Measurements from ENCODE around the gene RALA.

Gene RALA

DNA sequence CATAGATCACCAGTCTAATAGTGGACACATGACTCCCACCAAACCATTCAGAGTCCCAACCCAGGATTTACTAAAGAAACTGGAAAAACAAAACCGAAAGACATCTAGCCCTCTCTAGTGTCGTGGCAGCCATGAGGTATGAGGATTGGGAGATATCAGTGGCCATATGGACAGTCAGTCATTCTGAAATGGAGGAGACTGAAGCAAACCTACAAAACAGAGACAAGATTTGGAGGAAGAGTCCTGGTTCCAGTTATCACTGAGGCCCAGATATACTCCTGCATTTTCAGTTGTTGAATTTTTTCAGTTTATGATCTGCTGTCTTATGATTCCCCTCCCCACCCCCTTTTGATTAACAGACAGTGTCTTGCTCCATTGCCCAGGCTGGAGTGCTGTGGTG, 9.1 kb upstream of the RALA start:
- DNase-seq: no peak

DNA sequence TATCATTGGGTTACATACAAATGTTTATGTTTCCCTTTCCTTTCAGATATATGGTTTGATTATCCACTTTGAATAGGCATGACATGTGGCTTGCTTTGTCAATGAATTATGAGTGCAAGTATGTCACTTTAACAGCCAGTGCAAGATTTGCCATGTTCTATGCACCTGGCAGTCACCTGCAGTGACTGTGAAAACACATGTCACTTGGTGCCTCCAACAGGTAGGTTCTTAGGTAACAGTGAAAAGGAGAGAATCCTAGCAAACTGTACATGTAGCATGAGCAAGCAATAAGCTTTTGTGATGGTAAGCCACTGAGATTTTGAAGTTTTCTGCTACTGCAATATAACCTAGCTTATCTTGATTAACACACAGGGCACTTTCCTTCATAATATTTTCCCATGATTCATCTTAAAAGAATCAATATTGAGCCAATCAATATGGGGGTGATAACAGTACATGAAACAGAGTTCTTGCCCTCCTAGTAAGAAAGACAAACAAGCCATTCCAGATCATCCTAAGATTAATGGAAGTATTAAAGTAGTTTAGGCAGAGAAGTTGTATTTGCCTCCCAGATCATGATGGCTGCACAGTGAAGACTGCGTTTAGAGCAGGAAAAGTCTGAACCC, 7.9 kb upstream of the RALA start:
- no peak for DNase-seq

DNA sequence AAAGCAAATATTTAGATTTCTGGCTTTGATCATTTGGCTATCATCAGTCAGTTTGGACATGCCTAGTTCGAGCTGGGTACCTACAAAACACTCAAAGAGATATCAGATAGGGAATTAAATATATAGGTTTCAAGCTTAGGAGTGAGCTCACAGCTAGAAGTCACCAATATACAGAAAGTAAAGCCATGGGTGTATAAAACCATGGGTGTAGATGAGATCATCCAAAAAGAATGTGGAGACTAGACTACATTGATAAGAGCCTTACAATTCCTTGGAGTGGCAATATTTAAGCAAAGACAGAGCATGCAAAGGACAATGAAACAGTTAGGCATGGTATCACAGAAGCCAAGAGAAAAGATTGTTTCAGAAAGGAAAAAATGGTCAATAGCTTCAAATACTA, 7.2 kb upstream of the RALA start:
- no peak for DNase-seq

DNA sequence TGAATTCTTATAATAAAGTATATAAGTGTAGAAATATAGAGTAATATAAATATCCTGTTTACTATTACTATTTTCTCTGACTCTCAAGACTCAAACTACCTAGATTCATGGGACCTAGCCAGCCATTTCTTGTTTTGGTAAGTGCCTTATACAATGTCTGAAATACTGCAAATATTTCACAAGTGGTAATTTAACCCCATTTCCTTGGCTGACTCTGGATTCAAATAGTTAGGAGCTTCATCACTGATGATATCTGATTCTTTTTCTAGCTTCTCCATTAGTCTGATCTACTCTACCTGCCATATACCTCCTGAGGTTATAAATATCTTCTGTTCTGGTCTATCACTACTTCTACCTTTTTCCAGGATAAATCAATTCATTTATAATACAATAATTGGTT, 6.4 kb upstream of the RALA start:
- DNase-seq: no peak

DNA sequence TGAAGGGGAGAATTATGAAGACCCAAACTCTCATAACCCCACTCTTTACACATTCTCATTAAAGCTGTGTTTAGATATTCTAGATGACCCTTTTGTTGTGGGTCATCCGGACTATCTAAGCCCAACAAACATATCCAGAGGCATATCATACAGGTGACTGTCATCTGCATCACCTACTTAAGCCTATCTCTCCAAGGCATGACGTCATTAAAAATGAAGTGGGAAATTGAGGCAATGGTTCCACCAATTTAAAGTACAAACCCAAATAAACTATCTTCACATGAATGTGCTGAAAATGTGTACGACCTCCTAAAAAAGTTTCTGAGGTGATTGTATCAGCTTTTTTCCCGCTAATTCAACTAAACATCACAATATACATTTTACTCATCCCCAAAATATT, 4.5 kb upstream of the RALA start:
- no peak for DNase-seq

DNA sequence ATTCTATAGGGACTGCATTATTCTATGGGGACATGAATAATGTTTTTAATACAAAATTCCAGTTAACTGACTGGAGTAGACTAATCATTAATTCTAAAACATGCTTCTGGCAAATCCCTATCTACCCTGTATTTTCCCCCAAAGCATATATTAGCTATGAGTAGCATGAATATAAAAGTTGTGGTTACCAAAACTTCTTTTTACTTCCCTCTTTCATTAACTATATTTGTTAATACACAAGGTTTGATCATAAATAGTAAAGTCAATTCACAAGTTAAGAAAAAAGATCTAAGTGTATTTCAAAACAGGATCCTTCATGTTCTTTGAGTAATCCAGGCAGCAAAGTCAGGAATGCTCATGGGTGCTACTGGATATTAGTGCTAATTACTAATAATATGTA, 2.9 kb upstream of the RALA start:
- DNase-seq: peak in 1 of 2 donors; percentile 20

DNA sequence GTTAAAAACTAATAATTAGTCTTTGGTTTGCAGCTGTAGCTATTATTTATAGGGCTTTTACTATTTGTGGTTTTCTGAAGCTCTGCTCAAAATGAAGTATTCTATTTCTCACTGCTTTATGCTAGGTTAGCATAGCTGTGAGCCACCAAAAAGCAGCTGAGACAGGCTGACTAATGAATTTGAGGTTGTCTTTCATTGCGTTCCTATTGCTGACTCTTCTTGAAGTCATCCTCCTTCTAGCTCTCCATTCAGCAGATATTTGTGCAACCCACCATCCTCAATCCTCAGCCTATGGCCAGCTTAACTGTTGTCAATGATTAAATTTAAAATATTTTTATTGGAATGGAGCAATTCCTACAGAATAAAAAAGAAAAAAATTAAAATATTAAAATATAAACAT, 2.1 kb upstream of the RALA start:
- DNase-seq: peak; percentile 38 to 69

DNA sequence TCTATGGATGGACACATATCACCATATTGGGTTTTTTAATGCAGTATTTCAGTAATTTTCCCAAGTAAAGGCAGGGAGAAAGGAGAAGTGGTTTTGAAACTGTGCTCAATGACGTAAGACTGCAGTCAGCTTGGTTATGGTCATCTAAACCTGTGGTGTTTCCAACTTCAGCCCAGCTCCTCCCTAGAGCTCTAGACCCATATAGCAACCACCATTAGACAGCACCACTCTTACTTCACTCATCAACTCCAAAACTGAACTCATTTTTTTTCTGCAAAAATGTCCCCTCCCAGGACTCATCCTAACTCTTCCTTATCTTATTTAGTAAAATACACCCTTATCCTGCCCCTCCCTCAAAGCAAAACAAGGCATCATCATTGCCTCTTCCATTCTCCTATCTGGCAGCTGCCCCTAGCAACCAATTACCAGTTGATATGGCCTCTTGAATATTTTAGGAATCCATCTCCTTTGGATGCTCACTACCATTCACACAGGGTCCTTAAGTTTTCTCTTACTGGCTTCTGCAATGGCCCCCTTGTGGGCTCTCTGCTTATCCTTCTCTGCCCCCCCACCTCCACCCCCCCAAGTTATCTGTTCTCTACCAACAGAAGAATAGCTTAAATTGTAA, 1.5 kb upstream of the RALA start:
- DNase-seq: peak; percentile 90 to 95

DNA sequence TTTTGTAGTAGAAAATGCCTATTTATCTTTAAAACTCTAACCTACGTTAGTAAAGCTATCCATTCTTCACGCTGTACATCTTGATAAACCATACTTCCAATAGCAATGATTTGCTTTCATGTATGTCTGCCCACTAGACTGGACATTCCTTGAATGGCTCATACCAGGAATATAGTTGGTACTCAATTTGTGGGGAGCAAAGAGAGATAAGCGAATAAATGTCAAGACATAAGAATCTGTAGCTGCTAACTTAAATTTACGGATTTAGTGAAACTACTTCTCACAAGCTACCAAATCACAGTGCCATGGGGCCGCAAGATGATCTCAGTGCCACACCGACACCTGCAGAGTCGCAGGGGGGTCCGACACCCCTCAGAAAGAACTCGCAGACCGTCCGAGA, 763 bp upstream of the RALA start:
- DNase-seq: no peak

DNA sequence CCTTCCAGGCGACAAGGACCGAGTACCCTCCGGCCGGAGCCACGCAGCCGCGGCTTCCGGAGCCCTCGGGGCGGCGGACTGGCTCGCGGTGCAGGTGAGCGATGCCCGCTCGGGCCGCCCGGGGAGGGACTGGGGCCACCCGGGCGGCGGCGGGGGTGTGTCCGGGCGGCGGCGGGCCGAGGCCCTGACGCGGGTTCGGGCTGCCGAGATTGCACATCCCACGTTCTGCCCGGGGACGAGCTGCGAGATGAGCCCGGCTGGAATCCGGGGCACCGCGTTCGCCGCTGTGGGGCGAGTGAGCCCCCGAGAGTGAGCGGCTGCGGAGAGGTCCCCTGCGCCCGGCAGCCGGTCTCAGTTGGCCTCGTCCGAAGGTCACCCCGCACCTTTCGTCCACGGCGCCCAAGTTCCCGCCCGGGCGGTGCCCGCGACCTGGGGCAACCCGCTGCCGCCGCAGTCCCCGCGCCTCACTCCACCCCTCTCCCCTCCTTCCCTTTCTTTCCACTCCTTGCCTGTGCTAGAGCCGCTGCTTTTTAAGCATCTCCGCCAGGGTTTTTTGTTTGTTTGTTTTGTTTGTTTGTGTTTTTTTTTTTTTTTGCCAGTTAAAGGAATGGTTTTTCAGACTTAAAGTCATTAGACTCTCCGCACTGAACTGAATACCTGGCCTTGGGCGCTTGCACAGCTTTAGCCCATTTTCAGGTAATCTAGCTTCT, 515 bp downstream of the RALA start:
- peak in 1 of 2 donors; percentile 31 for DNase-seq

DNA sequence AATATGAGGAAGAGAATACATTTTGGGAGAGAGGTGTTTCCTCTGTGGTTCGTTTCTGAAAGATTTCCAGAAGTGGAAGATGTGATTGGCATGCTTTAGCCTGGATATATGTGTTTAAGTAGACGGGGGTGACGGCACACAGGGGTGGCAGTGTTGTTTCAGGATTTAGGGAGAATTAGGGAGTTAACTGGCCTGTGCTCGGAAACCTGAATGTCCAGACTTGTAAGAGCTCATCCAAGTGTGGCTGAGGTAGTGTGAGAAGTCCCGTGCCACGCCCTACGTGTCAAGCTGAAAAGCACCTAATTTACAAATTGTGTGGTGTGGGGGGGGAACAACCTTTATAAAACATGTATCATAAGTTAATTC, 1.1 kb downstream of the RALA start:
- peak; percentile 26 to 44 for DNase-seq

DNA sequence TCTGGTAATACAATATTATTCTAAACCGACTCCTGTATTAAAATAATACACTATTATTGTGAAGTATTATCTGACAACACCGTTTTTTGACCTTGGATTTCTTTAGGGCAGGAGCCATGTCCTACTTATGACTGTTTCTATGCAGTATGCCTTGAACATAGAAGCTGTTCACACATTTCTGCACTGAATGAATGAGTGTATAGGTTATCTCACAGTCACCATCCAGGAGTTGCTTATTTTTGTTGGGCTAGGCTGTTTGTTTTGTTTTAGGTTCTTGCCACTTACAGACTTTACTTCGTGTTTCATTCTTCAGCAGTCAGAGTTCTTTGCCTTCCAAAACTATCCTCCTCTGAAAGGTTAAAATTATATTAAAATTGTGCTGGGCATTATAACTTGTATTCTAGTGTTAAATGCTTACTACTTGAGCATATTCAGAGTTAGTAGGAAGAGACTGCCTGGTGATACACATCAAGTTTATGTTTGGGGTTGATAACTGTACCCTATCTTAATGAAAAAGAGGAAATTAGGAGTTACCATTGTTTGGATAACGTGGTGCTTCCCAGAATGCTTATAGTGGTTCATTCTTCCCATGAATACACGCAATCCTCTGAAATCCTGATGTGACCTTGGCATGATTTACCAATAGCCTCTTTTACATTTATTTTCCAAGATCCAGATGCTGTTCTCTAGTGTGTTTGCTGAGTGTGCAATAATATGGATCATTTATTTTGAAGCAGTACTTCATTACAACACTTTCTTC, 1.7 kb downstream of the RALA start:
- DNase-seq: peak; percentile 41 to 59

DNA sequence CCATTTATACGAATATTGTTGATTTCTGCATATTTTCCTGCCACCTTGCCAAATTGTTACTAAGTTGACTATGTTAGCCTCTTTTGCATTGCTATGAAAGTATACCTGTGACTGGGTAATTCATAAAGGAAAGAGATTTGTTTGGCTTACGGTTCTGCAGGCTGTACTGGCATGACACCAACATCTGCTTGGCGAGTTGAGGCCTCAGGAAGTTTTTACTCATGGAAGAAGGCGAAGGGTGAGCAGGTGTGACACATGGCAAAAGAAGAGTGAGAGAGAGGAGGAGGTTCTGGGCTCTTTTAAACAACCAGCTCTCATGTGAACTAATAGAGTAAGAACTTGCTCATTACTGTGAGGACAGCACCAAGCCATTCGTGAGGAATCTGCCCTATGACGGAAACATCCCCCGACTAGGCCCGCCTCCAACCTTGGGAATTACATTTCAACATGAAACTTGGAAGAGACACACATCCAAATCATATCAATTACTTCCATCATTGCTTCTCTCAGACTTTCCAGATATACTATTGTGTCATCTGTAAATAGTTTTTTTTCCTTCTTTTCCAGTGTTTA, 8.4 kb downstream of the RALA start:
- no peak for DNase-seq

DNA sequence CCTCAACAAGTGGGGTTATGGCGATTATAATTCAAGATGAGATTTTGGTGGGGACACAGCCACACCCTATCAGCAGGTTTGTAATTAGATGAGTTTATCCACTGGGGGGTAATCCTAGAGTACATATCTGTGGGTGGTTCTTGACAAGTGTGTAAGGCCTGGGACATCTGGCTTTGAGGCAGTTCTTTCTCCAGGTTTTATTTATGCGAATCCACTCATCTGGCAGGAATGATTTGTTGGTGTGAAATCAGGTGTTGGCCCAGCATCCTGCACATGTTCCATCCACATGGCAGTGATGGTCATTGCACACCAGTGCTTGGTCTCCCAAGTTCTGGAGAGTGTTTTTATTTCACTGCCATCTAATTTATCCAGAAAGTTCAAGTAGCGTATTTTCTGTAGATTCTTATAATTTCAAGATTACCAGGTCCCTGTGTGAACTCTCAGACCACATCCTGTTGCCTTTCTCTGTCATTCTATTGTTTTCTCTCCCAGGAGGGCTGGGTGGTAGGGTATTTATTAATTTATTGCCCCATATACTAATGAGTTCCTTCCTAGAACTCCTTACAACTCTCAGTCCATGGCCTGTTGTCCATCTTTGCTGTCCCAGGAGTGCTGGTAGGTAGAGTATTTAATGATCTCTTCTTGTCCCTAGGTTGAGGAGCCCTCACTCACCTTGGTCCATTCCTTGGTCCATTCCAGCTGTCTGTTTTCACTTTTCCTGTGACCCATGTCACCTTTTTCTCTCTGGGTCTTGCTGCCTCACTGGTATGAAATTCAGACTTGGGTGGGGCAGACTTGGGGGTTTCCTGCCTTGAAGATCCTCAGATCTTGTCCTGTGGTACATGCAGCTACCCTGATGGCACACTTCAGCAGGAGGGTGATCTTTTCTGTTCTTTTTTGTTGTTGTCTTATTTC, 10.4 kb downstream of the RALA start:
- no peak for DNase-seq

DNA sequence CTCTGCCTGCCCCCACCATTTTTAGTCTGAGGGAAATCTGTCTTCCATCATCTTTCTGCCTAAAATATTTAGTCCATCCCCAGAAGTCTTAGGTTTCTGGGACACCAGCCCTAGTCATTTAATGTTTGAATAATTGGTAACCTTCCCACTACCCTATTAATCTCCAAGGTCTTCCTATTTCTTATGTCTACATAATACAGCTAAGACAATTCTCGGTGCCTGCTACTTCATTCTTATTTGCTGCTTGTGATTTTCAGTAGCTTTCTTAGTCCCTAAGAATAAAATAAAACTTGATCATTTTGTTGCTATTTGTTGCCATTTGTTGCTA, 11.1 kb downstream of the RALA start:
- no peak for DNase-seq

DNA sequence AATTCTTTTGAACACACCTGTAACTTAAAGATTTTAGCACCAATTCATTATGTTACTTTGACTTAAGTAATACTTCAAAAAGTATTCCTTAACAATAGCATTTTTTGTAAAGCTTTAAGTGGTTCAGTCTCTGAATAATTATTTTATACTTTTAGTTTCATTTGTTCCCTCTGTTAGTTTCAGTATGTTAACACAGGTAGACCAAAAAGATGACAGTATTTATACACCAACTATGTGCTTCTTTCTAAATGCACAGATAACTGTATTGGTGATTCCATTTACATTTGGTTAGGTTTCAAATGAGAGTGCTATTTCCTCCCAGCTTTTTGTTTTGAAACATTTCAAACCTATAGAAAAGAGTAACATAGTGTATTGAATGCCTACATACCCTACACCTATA, 14.0 kb downstream of the RALA start:
- no peak for DNase-seq

DNA sequence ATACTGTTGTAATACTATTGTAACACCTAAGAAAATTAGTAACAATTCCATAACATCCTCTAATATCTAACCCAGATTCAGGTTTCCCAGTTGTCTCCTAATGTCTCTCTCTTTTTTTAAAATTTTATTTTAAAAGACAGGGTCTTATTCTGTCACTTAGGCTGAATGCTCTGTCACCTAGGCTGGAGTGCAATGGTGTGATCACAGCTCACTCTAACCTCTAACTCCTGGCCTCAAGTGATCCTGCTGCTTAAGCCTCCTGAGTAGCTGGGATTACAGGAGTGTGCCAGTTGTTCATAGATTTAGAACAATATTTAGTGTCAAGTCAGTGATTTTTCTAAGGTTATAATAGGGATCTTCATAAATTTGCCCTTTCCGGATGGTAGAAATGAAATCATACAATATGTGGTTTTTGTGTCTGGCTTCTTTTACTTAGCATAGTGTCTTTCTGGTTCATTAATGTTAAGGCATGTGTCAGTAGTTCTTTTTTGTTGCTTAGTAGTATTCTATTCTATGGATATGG, 14.7 kb downstream of the RALA start:
- DNase-seq: no peak

DNA sequence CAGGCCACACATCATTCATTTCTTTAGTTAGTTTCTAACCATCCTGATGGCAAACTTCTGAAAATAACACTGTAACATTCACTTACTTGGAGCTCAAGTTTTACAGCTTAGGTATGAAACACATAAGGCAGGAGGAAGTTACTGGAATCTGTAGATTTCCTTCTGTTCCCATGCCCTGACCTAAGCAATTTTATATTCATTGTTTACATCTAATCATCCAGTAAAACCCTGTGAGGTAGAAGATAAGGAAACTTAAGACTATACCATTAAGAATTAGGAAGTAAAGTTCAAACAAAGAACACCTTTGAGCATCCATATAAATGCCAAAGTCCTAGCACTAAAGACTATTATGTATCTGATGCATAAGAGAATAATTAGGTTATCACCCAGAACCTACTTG, 19.5 kb downstream of the RALA start:
- no peak for DNase-seq

DNA sequence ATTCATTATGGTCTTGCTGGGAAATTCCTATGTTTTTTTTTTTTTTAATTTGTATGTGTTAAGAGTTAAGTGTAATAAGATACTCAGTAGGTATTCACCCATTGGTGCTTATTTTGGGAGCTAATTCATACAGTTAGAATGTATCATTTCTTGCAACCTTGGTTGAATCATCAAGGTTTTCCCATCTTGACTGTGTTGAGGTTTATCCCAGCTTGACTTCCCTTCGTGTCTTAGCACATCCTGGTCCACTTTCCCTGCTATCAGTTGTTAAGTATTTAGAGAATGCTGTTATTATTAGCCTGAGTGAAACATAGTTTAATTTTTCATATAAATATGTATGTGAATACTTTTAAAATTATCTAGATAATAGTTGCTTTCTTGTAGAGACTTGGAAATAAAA, 20.8 kb downstream of the RALA start:
- DNase-seq: no peak

DNA sequence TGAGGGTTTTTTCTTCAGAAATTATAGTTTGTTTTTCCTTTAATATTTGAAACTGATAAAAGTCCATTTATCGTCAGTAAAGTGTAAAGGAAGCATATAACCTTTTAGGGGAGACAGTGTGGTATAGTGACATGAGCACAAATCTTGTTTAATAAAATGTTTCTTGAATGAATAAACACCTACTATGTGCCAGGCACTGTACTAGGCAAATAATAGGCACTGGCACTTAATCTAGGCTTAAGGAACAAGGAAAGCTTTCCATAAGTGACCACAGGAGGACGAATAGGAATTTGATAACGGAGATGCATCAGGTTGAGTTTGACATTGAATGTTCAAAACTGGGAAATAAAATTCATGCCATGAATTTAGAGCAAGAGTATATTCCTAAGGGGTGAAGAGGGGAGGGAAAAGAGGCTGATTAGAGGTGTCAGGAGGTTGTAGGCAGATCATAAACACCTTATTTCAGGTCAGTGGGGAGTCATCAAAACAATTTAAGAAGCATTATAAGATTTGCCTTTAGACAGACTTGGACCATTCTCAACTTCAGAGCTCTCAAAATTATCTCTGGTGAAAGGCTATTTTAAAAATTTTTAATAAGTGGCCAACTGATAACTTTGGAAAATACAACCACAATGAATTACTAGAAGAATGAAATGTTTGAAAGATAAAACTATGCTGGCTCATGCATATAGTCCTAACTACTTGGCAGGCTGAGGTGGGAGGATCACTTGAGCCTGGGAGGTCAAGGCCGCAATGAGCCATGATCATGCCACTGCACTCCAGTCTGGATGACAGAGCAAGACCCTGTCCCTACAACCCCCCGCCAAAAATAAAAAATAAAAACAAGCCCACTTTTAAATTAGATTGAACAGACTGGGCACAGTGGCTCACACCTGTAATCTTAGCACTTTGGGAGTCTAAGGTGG, 22.4 kb downstream of the RALA start:
- no peak for DNase-seq

DNA sequence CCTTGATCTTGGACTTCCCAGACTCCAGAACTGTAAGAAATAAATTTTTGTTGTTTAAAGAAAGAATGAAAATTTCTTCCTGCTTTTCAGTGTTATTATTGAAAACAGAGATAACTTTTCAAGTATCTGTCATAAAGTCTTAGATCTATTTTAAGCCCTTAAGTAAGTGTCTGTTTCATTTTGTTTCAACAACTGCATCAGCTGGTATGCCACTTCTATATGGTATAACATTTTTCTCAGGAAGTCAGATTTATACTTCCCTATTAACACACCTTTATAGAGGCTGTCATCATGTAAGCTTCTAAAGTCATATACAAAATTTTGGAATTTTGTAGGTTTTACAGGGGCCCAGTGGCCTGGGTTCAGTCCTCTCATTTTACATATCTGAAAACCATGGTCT, 24.4 kb downstream of the RALA start:
- no peak for DNase-seq
